Adrenal gland (tissue), 12 donors: ENCODE results near the gene JADE3. TPM values are rescaled to one million over a fixed set of nuclear protein-coding genes. Genes with fewer than 3 reads are reported as not detected.

Source experiments
- DNase-seq, 7 donors: peaks; one replicate each; pipeline ENCODE4 v3.0.0-alpha.2; 2019 to 2020
- H3K27ac ChIP-seq, 5 donors: fragments of 200-600 bp; sonication (generic) in 4 of 5; 1 replicate in 3 of 5; 2 replicates in 2 of 5; pipeline versions ENCODE4 v1.5.1 to v1.8.0; 2016 to 2020; ENCODE audit warnings: mild to moderate bottlenecking in 1 of 5
- H3K27me3 ChIP-seq: fragments of 200-600 bp; 2 replicates; pipeline ENCODE4 v1.8.0; 2021
- H3K36me3 ChIP-seq, 2 donors: fragments of 200-600 bp; replicated peaks in 1 of 2; 1 replicate in 1 of 2; 2 replicates in 1 of 2; pipeline versions ENCODE4 v1.5.1 to v1.8.0; 2018 to 2022
- H3K4me1 ChIP-seq, 2 donors: fragments of 200-600 bp; replicated peaks in 1 of 2; 1 replicate in 1 of 2; 2 replicates in 1 of 2; pipeline versions ENCODE4 v1.5.1 to v1.8.0; 2018 to 2021
- H3K4me3 ChIP-seq, 4 donors: fragments of 200-600 bp; sonication (generic) in 3 of 4; one replicate each; pipeline ENCODE4 v1.5.1; 2016 to 2018
- H3K9me3 ChIP-seq, 3 donors: fragments of 200-600 bp; sonication (generic) in 1 of 3; replicated peaks in 1 of 3; 1 replicate in 2 of 3; 2 replicates in 1 of 3; pipeline versions ENCODE4 v1.5.1 to v1.8.0; 2016 to 2021
- POLR2A ChIP-seq, 2 donors: fragments of 450-650 bp; IDR thresholded peaks; one replicate each; pipeline ENCODE4 v1.6.1; 2017; ENCODE audit warnings: antibody characterized with exemption in 2 of 2, mild to moderate bottlenecking in 2 of 2, moderate library complexity in 1 of 2
- WGBS, 4 donors: extraction: QIAGEN DNeasy Blood & Tissue Kit in 2 of 4; methylation state at CpG; one replicate each; pipeline versions ENCODE4 v1.1.5 to v1.1.7; 2013 to 2017; 5-methylcytosine and 5-hydroxymethylcytosine counted together
- intact Hi-C, 2 donors: fragments of 100-400 bp; cut with DNase I; formaldehyde crosslinking; loops; one replicate each; pipeline versions ENCODE4 v1.14.1 to v1.15.0; 2022 to 2023
- polyA plus RNA-seq, 3 donors: library from polyadenylated mRNA; stranded (reverse); fragments of 200-250 nt in 2 of 3; fragments of 350-450 nt in 1 of 3; fragmentation: Illumina TruSeq in 1 of 3; extraction: RNeasy Lipid Tissue Mini Kit (QIAGEN cat#74804) in 1 of 3; gene quantifications; one replicate each; pipeline ENCODE4 v1.2.3, GENCODE V29; 2013 to 2014
- total RNA-seq, 9 donors: library from RNA; depleted of rRNA in 4 of 9; stranded (reverse); fragments of >200 nt in 4 of 9; fragments of 120-200 nt in 1 of 9; fragmentation: NEBNext Ultra II Directional in 1 of 9; extraction: Animal tissue kit (Norgen Biotek cat#: 25700) in 1 of 9; gene quantifications; one replicate each; pipeline versions ENCODE4 v1.1.0 to v1.2.4, GENCODE V29; 2013 to 2023
- TF ChIP-seq, protein P1 (sequence below), 6 experiments: fragments of 450-650 bp in 4 of 6; fragments of 200-600 bp in 2 of 6; sonication (generic) in 1 of 6; IDR thresholded peaks; 1 replicate in 5 of 6; 2 replicates in 1 of 6; pipeline versions ENCODE4 v1.5.1 to v1.8.0; 2016 to 2021; ENCODE audit warnings: antibody characterized with exemption in 6 of 6, mild to moderate bottlenecking in 2 of 6, moderate library complexity in 1 of 6
- donor health status: healthy with polysubstance abuse.
- donor health status: Bipolar disorder and iron deficiency.
- donor health status: DM: yes; HTN: yes; CAD: no.
- donor health status: DM: no; HTN: no; CAD: no.
- donor health status: DM: no; HTN: no; CAD: no.
- donor health status: DM: yes; HTN: yes; CAD: no.

JADE3 gene
- total and polyA plus RNA-seq, 12 donors: 2.8 to 39.5 (median 19.0) TPM

DNA sequence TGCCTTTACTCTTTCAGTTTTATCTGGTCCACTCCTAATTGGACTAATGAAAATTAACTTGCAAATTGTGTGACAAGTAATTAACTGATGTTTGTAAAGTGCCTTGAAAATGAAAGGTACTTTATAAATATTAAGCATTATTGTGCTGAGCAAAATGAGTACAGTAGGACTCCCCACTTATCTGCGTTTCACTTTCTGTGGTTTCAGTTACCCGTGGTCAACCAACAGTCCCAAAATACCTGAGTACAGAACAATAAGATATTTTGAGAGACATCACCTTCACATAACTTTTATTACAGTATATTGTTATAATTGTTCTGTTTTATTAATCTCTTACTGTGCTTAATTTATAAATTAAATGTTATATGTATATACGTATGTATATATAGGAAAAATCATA is 27.4 kb upstream of the JADE3 start:
- no peaks in the 10 kb centered on the region for H3K36me3 ChIP-seq
- H3K4me3 ChIP-seq: no peak overlapping the region
- H3K27me3 ChIP-seq: peaks cover 4% of the 10 kb centered on the region
- 78 to 89% (median 85%) methylated on average over 3 of the region's 3 CpGs for WGBS, 4 donors
- TF ChIP-seq POLR2A (IDR thresholded peaks at IDR 0.05): no peak
- TF ChIP-seq, protein P1, sequence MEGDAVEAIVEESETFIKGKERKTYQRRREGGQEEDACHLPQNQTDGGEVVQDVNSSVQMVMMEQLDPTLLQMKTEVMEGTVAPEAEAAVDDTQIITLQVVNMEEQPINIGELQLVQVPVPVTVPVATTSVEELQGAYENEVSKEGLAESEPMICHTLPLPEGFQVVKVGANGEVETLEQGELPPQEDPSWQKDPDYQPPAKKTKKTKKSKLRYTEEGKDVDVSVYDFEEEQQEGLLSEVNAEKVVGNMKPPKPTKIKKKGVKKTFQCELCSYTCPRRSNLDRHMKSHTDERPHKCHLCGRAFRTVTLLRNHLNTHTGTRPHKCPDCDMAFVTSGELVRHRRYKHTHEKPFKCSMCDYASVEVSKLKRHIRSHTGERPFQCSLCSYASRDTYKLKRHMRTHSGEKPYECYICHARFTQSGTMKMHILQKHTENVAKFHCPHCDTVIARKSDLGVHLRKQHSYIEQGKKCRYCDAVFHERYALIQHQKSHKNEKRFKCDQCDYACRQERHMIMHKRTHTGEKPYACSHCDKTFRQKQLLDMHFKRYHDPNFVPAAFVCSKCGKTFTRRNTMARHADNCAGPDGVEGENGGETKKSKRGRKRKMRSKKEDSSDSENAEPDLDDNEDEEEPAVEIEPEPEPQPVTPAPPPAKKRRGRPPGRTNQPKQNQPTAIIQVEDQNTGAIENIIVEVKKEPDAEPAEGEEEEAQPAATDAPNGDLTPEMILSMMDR (IDR thresholded peaks at IDR 0.05): no peak
- H3K9me3 ChIP-seq: no peaks in the 10 kb centered on the region
- DNase-seq: no peak
- intact Hi-C loops: no loop called here
- no peak overlapping the region for H3K27ac ChIP-seq
- H3K4me1 ChIP-seq: no peaks in the 10 kb centered on the region

DNA sequence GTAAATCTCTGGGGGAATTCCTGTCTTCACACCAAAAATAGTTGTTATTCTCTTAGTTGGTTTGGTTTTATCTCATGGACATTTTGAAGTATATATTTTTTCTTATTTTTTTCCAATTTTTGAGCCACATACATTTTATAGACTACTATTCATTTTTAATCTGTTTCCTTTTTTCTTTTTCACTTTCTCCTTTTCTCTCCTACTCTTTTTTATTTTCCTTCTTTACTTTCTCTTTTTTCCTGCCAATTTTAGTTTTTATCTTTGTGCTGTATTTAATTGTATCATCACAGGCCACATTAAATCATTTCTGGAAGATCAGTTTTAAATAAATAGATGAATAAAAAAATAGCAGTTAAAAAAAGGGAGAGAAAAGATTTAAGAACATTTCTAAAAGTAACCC is 14.0 kb upstream of the JADE3 start:
- H3K27me3 ChIP-seq: peaks cover 7% of the 10 kb centered on the region
- no peaks in the 10 kb centered on the region for H3K36me3 ChIP-seq
- H3K4me3 ChIP-seq: no peak overlapping the region
- intact Hi-C loops: no loop called here
- no peak for DNase-seq
- H3K4me1 ChIP-seq: no peaks in the 10 kb centered on the region
- no peaks in the 10 kb centered on the region for H3K9me3 ChIP-seq
- no peak for TF ChIP-seq POLR2A (IDR thresholded peaks at IDR 0.05)
- TF ChIP-seq, protein P1 (IDR thresholded peaks at IDR 0.05): no peak
- H3K27ac ChIP-seq: no peak overlapping the region

DNA sequence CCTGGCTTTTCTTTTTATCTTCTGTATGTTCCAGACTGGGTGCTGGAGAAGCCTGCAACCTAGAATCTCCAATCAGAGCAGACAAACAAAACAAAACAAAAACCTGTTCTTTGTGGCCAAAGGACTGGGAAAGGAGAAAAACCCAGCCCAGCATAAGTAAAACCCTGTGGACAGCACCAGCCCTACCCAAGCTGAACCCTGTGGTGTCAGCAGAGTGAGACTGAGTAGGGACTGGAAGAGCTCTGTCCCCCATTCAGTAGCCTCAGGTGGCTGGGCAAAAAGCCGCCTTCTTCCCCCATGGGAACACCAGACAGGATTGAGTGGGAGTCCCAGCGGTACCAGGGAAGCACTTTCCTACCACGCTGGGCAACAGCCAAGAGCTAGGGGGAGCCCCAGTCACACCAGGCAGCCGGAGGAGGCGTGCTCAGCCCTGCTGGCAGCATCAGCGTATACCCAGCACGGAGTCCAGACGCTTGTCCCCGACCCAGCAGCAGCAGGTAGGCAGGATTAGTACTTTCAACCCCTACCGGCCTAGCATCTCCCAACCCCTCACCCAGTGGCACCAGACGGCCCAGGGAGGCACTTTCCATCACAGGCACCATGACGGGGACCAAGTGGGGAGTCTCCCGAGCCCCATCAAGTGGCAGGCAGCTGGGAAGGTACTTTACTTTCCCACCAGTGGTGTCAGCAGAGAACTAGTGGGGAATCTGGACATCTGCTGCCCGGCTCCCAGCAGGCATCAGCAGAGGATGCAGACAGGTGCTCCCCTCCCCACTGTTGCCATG is 8.6 kb upstream of the JADE3 start:
- Histone ChIP-seq H3K36me3 (no peaks in the 10 kb centered on the region), H3K27ac (peak overlapping the region in 2 of 5 donors; percentile 32 to 54), H3K27me3 (peaks cover 7% of the 10 kb centered on the region), H3K4me1 (no peaks in the 10 kb centered on the region), H3K9me3 (no peaks in the 10 kb centered on the region), H3K4me3 (peak overlapping the region in 1 of 4 donors; percentile 47)
- intact Hi-C loops: loop anchor here in 1 of 2 donors (5.0 kb wide), 1 partner anchor 129 kb away; no protein-coding TSS in a partner anchor
- TF ChIP-seq POLR2A (IDR thresholded peaks at IDR 0.05): no peak
- TF ChIP-seq, protein P1 (IDR thresholded peaks at IDR 0.05): peak; percentile 28 to 85 (median 70)
- WGBS, 4 donors: 0 to 20% (median 11%) methylated on average over 5 to 14 of the region's 14 CpGs; no CpG with 5 or more reads in 1 of the 4 donors
- peak; percentile 78 to 90 (median 86) for DNase-seq

DNA sequence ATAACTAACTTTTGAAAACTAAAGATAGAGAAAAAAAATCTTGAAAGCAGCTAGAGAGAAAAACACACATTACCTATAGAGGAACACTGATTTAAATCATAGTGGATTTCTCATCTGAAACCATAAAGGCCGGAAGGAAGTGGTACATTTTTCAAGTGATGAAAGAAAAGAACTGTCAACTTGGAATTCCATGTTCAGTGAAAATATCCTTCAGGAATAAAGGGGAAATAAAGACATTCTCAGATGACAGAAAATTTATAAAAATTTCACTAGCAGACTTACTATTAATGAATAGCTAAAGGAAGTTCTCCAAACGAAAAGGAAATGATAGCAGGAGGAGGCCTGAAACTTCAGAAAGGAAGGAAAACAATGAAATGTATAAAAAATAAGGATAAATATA is 7.6 kb upstream of the JADE3 start:
- intact Hi-C loops: loop anchor here in 1 of 2 donors (5.0 kb wide), 1 partner anchor 128 kb away; no protein-coding TSS in a partner anchor
- H3K27ac ChIP-seq: no peak overlapping the region
- no peak for DNase-seq
- H3K36me3 ChIP-seq: no peaks in the 10 kb centered on the region
- TF ChIP-seq POLR2A (IDR thresholded peaks at IDR 0.05): no peak
- TF ChIP-seq, protein P1 (IDR thresholded peaks at IDR 0.05): no peak
- H3K9me3 ChIP-seq: no peaks in the 10 kb centered on the region
- peaks cover 7% of the 10 kb centered on the region for H3K27me3 ChIP-seq
- 55 to 65% (median 62%) methylated on average over 2 of the region's 2 CpGs for WGBS, 4 donors
- H3K4me3 ChIP-seq: no peak overlapping the region
- H3K4me1 ChIP-seq: no peaks in the 10 kb centered on the region
